Liver (tissue), 3 donors: ENCODE results near the gene TCERG1L.

ENCODE experiments used
- EGR1 ChIP-seq, 2 donors: IDR thresholded peaks; 2 replicates each; pipeline ENCODE4 v1.6.1; 2016 to 2018; ENCODE audit warnings: antibody characterized with exemption in 2 of 2, low read depth in 2 of 2
- GABPA ChIP-seq, 2 donors: IDR thresholded peaks in 1 of 2; conservative IDR thresholded peaks in 1 of 2; 2 replicates each; pipeline ENCODE4 v1.6.1; 2016; ENCODE audit warnings: antibody characterized with exemption in 2 of 2, mild to moderate bottlenecking in 1 of 2, moderate library complexity in 1 of 2
- JUND ChIP-seq, 2 donors: IDR thresholded peaks; 2 replicates each; pipeline ENCODE4 v1.6.1; 2016; ENCODE audit warnings: antibody characterized with exemption in 2 of 2
- MAX ChIP-seq: IDR thresholded peaks from 2 replicates; pipeline ENCODE4 v1.6.1; 2016; ENCODE audit warnings: antibody characterized with exemption
- RAD21 ChIP-seq, 2 donors: IDR thresholded peaks; 2 replicates each; pipeline ENCODE4 v1.6.1; 2016; ENCODE audit warnings: antibody characterized with exemption in 2 of 2, mild to moderate bottlenecking in 2 of 2
- RXRA ChIP-seq, 2 donors: IDR thresholded peaks; 2 replicates each; pipeline ENCODE4 v1.6.1; 2017 to 2018; ENCODE audit warnings: antibody characterized with exemption in 2 of 2, mild to moderate bottlenecking in 1 of 2
- TAF1 ChIP-seq: conservative IDR thresholded peaks from 2 replicates; pipeline ENCODE4 v1.6.1; 2016; ENCODE audit warnings: antibody characterized with exemption, mild to moderate bottlenecking
- YY1 ChIP-seq: IDR thresholded peaks from 2 replicates; pipeline ENCODE4 v1.6.1; 2016; ENCODE audit warnings: antibody characterized with exemption, mild to moderate bottlenecking
- TF ChIP-seq, protein P1 (sequence below): fragments of 150-350 bp; IDR thresholded peaks from 2 replicates; pipeline ENCODE4 v1.5.1; 2017; ENCODE audit warnings: improper control_type of control experiment, low read depth, low read length; ENCODE audit not compliant: missing input control
- donor health status: healthy.
- donor health status: healthy.

GRCh38 chr10:131079314-131079713 is 232.2 kb downstream of the TCERG1L start:
- TF ChIP-seq, protein P1, sequence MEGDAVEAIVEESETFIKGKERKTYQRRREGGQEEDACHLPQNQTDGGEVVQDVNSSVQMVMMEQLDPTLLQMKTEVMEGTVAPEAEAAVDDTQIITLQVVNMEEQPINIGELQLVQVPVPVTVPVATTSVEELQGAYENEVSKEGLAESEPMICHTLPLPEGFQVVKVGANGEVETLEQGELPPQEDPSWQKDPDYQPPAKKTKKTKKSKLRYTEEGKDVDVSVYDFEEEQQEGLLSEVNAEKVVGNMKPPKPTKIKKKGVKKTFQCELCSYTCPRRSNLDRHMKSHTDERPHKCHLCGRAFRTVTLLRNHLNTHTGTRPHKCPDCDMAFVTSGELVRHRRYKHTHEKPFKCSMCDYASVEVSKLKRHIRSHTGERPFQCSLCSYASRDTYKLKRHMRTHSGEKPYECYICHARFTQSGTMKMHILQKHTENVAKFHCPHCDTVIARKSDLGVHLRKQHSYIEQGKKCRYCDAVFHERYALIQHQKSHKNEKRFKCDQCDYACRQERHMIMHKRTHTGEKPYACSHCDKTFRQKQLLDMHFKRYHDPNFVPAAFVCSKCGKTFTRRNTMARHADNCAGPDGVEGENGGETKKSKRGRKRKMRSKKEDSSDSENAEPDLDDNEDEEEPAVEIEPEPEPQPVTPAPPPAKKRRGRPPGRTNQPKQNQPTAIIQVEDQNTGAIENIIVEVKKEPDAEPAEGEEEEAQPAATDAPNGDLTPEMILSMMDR: no peak
- TF ChIP-seq EGR1 (IDR thresholded peaks at IDR 0.05; ENCODE audit: low read depth in 2 of 2): no peak
- TF ChIP-seq MAX: no peak
- no peak for TF ChIP-seq RAD21 (IDR thresholded peaks at IDR 0.05)
- no peak for TF ChIP-seq TAF1
- no peak for TF ChIP-seq GABPA (IDR thresholded peaks at IDR 0.05 in 1 of 2, conservative IDR thresholded peaks at IDR 0.05 in 1 of 2)
- TF ChIP-seq JUND (IDR thresholded peaks at IDR 0.05): no peak
- no peak for TF ChIP-seq RXRA (IDR thresholded peaks at IDR 0.05)
- TF ChIP-seq YY1: no peak
